ENCODE measurements around the gene ISM2. TPM values are rescaled to one million over a fixed set of nuclear protein-coding genes. Genes with fewer than 3 reads are reported as not detected.

The ISM2 gene
- total and polyA plus RNA-seq, 2 of the 13 experiments (the other 11 are each of a cell fraction or from before 2014, with no cell fraction given): 1.8 to 40.7 TPM

- WGBS (ENCODE audit: low lambda C conversion rate): 97% methylated on average over 5 of the region's 5 CpGs
- CTCF ChIA-PET (ENCODE audit: low intra/inter-chr PET ratio, low total read pairs): interaction anchor here (1.9 kb wide), 1 partner anchor 9 kb away, joined by 4 read pairs; no protein-coding TSS in a partner anchor
- H3K79me2 ChIP-seq (ENCODE audit: insufficient read depth, low read length): no peaks in the 10 kb centered on the region
- no peak overlapping the region for H3K27ac ChIP-seq (ENCODE audit: extremely low read length, insufficient read depth, low read length)
- in situ Hi-C loops (cut with HindIII; ENCODE audit: extremely low pct_ligation_motif_present, low pct_unique_long_range_greater_than_20kb): no loop called here
- H3K27me3 ChIP-seq (ENCODE audit: control insufficient read depth in 1 of 2, insufficient read depth in 2 of 2, low read length in 2 of 2): no peaks in the 10 kb centered on the region
- no peak overlapping the region for H3K4me3 ChIP-seq (replicated peaks in 1 of 3; ENCODE audit: insufficient read depth in 1 of 3, low read depth in 2 of 3, low read length in 3 of 3)
- ATAC-seq: no peak
- no peak for TF ChIP-seq POGZ (CRISPR knock-in tag; IDR thresholded peaks at IDR 0.05)
- TF ChIP-seq UBTF (CRISPR knock-in tag; IDR thresholded peaks at IDR 0.05): no peak
- TF ChIP-seq HOXA5 (CRISPR knock-in tag; IDR thresholded peaks at IDR 0.05): no peak
- TF ChIP-seq ZNF879 (CRISPR knock-in tag; IDR thresholded peaks at IDR 0.05): no peak
- TF ChIP-seq ZNF275 (CRISPR knock-in tag; IDR thresholded peaks at IDR 0.05; ENCODE audit: borderline replicate concordance): no peak
- TF ChIP-seq ZNF337 (CRISPR knock-in tag; IDR thresholded peaks at IDR 0.05; ENCODE audit: borderline replicate concordance, low read depth): no peak
- TF ChIP-seq REPIN1 (CRISPR knock-in tag; IDR thresholded peaks at IDR 0.05; ENCODE audit: borderline replicate concordance, low read depth): no peak
- TF ChIP-seq NR3C1 (CRISPR knock-in tag; IDR thresholded peaks at IDR 0.05): no peak
- TF ChIP-seq ZNF800 (CRISPR knock-in tag; IDR thresholded peaks at IDR 0.05): no peak
- TF ChIP-seq MEIS1 (CRISPR knock-in tag; IDR thresholded peaks at IDR 0.05; ENCODE audit: borderline replicate concordance): no peak
- no peak for TF ChIP-seq HES4 (CRISPR knock-in tag; IDR thresholded peaks at IDR 0.05; ENCODE audit: borderline replicate concordance)
- TF ChIP-seq ZNF607 (CRISPR knock-in tag; IDR thresholded peaks at IDR 0.05; ENCODE audit: borderline replicate concordance): no peak
- no peak for TF ChIP-seq ZSCAN30 (CRISPR knock-in tag; IDR thresholded peaks at IDR 0.05)
- TF ChIP-seq ZNF792 (CRISPR knock-in tag; IDR thresholded peaks at IDR 0.05): no peak
- H3K36me3 ChIP-seq (replicated peaks in 1 of 2; ENCODE audit: control insufficient read depth in 1 of 2, insufficient read depth in 2 of 2, low read length in 2 of 2): peaks cover 19 to 57% of the 10 kb centered on the region in 2 experiments
- intact Hi-C loops (cut with micrococcal nuclease; ENCODE audit: unreplicated experiment): no loop called here
- H3K9me3 ChIP-seq (ENCODE audit: low read length): no peaks in the 10 kb centered on the region
- no peaks in the 10 kb centered on the region; the same call in 1 of the 2 replicates for H4K20me1 ChIP-seq (ENCODE audit: insufficient read depth, low read length)
- H3K9ac ChIP-seq (ENCODE audit: insufficient read depth, low read depth, low read length): no peak overlapping the region
- peaks cover 24% of the 10 kb centered on the region for H3K4me1 ChIP-seq (ENCODE audit: insufficient read depth, low read length)
- no peak for FAIRE-seq
- no peak overlapping the region for H3K4me2 ChIP-seq (ENCODE audit: low read depth, low read length)
- POLR2A ChIA-PET: interaction anchor here (1.1 to 2.0 kb wide), 2 partner anchors 8 to 10 kb away, joined by 4 to 9 read pairs; partner anchors contain the start of gene AHSA1
- H2AFZ ChIP-seq (ENCODE audit: low read length): no peak overlapping the region
- BruUV-seq (replicated peaks): no TSS peak
- DNase-seq (ENCODE audit: low spot score): no peak
These were observed 30.8 kb downstream of the ISM2 start for GRCh38 chr14:77467801-77468200.

Measured in HepG2 (cell line).